CD4-positive, alpha-beta T cell (primary cell): ENCODE results near the gene ADGRG1. TPM values are rescaled to one million over a fixed set of nuclear protein-coding genes. Genes with fewer than 3 reads are reported as not detected.

Source experiments
- ATAC-seq: fragments of 200-7000 bp; cut with Tn5 transposase; one replicate; pipeline ENCODE4 v1.10.0; 2022; ENCODE audit warnings: mild to moderate bottlenecking; ENCODE audit not compliant: poor library complexity
- CTCF ChIA-PET: fragments of 350-600 bp; sonication (Branson Sonifier 250); formaldehyde crosslinking; loops from one replicate; lab custom pipeline; 2021; ENCODE audit warnings: antibody characterized with exemption, inconsistent platforms; lab: Charles Lee
- POLR2A ChIA-PET: fragments of 350-600 bp; sonication (Branson Sonifier 250); formaldehyde crosslinking; loops from one replicate; lab custom pipeline; 2021; ENCODE audit warnings: antibody characterized with exemption, inconsistent platforms; lab: Charles Lee
- DNase-seq, 14 experiments: peaks; one replicate each; pipeline ENCODE4 v3.0.0-alpha.2; 2013 to 2020; ENCODE audit warnings: mixed read lengths in 2 of 14
- H3K27ac ChIP-seq, 2 donors: one replicate each; pipeline versions ENCODE4 v1.5.1 to v1.7.0; 2013; ENCODE audit warnings: low read length in 2 of 2, low read depth in 1 of 2, mild to moderate bottlenecking in 1 of 2
- H3K27me3 ChIP-seq, 2 experiments: 1 replicate in 1 of 2; 2 replicates in 1 of 2; pipeline versions ENCODE4 v1.6.1 to v1.7.0; 2013; ENCODE audit warnings: low read length in 2 of 2, control low read depth in 1 of 2, mild to moderate bottlenecking in 1 of 2, moderate library complexity in 1 of 2; ENCODE audit not compliant: insufficient read depth in 2 of 2, control insufficient read depth in 1 of 2
- H3K36me3 ChIP-seq: one replicate; pipeline ENCODE4 v1.6.1; 2013; ENCODE audit warnings: low read length, control low read depth; ENCODE audit not compliant: insufficient read depth
- H3K4me1 ChIP-seq: one replicate; pipeline ENCODE4 v1.6.1; 2013; ENCODE audit warnings: low read length, control low read depth; ENCODE audit not compliant: insufficient read depth
- H3K4me3 ChIP-seq: one replicate; pipeline ENCODE4 v1.5.1; 2013; ENCODE audit warnings: mild to moderate bottlenecking, low read length, moderate library complexity
- H3K9me3 ChIP-seq, 2 experiments: 1 replicate in 1 of 2; 2 replicates in 1 of 2; pipeline versions ENCODE4 v1.6.1 to v1.7.0; 2013; ENCODE audit warnings: low read length in 2 of 2, mild to moderate bottlenecking in 2 of 2, control low read depth in 1 of 2, moderate library complexity in 1 of 2; ENCODE audit not compliant: control insufficient read depth in 1 of 2, insufficient read depth in 1 of 2
- H3K27ac Mint-ChIP-seq: one replicate; pipeline ENCODE4 v1.8.0; 2020; ENCODE audit warnings: mixed read lengths
- H3K27me3 Mint-ChIP-seq: one replicate; pipeline ENCODE4 v1.8.0; 2021; ENCODE audit warnings: mixed read lengths
- H3K36me3 Mint-ChIP-seq: one replicate; pipeline ENCODE4 v1.8.0; 2021; ENCODE audit warnings: low read depth, mixed read lengths
- H3K4me1 Mint-ChIP-seq: one replicate; pipeline ENCODE4 v1.8.0; 2021; ENCODE audit warnings: low read depth, mixed read lengths
- H3K4me3 Mint-ChIP-seq: one replicate; pipeline ENCODE4 v1.8.0; 2020; ENCODE audit warnings: mild to moderate bottlenecking, mixed read lengths
- H3K9me3 Mint-ChIP-seq: one replicate; pipeline ENCODE4 v1.8.0; 2020; ENCODE audit warnings: mixed read lengths
- CTCF ChIP-seq: fragments of 200-600 bp; IDR thresholded peaks from one replicate; pipeline ENCODE4 v1.8.0; 2022; ENCODE audit warnings: antibody characterized with exemption, mild to moderate bottlenecking
- intact Hi-C, 2 experiments: fragments of 100-400 bp; cut with DNase I in 1 of 2; cut with micrococcal nuclease in 1 of 2; formaldehyde crosslinking; loops; one replicate each; pipeline versions ENCODE4 v1.15.1 to v1.9.0; 2023 to 2025; cut with DNase I, micrococcal nuclease
- total RNA-seq, 174 experiments: library from RNA in 2 of 174; stranded (reverse) in 2 of 174; gene quantifications; one replicate each; pipeline ENCODE4 v1.2.3 and lab custom pipeline; 2021 to 2026

The ADGRG1 gene
- total RNA-seq, 2 experiments from 2014 or later = 1.8 to 2.3 TPM

GRCh38 chr16:57635266-57636097 is 7.1 kb downstream of the ADGRG1 start:
- CTCF ChIA-PET = no interaction called here
- H3K36me3 ChIP-seq = no peaks in the 10 kb centered on the region
- intact Hi-C loops = no loop called here
- H3K27me3 ChIP-seq = peaks cover 0 to 6% of the 10 kb centered on the region in 2 experiments
- Mint-ChIP-seq H3K27ac (no peak overlapping the region), H3K36me3 (no peaks in the 10 kb centered on the region), H3K4me1 (no peaks in the 10 kb centered on the region), H3K27me3 (peaks cover 11% of the 10 kb centered on the region), H3K4me3 (no peak overlapping the region), H3K9me3 (no peaks in the 10 kb centered on the region)
- H3K4me3 ChIP-seq = no peak overlapping the region
- no peak for TF ChIP-seq CTCF
- no peak overlapping the region for H3K27ac ChIP-seq
- POLR2A ChIA-PET = no interaction called here
- H3K4me1 ChIP-seq = no peaks in the 10 kb centered on the region
- no peaks in the 10 kb centered on the region for H3K9me3 ChIP-seq
- DNase-seq = no peak
- ATAC-seq = no peak

GRCh38 chr16:57636184-57636583 is 7.8 kb downstream of the ADGRG1 start:
- Histone ChIP-seq H3K4me1 (no peaks in the 10 kb centered on the region), H3K27ac (no peak overlapping the region), H3K4me3 (no peak overlapping the region), H3K9me3 (no peaks in the 10 kb centered on the region), H3K27me3 (peaks cover 0 to 6% of the 10 kb centered on the region in 2 experiments), H3K36me3 (no peaks in the 10 kb centered on the region)
- Mint-ChIP-seq H3K36me3 (no peaks in the 10 kb centered on the region), H3K4me1 (no peaks in the 10 kb centered on the region), H3K27ac (no peak overlapping the region), H3K4me3 (no peak overlapping the region), H3K27me3 (peaks cover 6% of the 10 kb centered on the region), H3K9me3 (no peaks in the 10 kb centered on the region)
- ChIA-PET CTCF (no interaction called here), POLR2A (no interaction called here)
- TF ChIP-seq CTCF = no peak
- no peak for ATAC-seq
- no peak for DNase-seq
- intact Hi-C loops = no loop called here

- H3K36me3 Mint-ChIP-seq = no peaks in the 10 kb centered on the region
- intact Hi-C loops = no loop called here
- Histone ChIP-seq H3K36me3 (no peaks in the 10 kb centered on the region), H3K27ac (no peak overlapping the region), H3K27me3 (peaks cover 0 to 6% of the 10 kb centered on the region in 2 experiments), H3K4me1 (no peaks in the 10 kb centered on the region), H3K4me3 (no peak overlapping the region), H3K9me3 (no peaks in the 10 kb centered on the region)
- no peaks in the 10 kb centered on the region for H3K9me3 Mint-ChIP-seq
- no peaks in the 10 kb centered on the region for H3K4me1 Mint-ChIP-seq
- H3K27me3 Mint-ChIP-seq = peaks cover 6% of the 10 kb centered on the region
- DNase-seq (no peak), ATAC-seq (no peak)
- ChIA-PET CTCF (no interaction called here), POLR2A (interaction anchor here (1.2 kb wide), 1 partner anchor 60 kb away, joined by 3 read pairs; no protein-coding TSS in a partner anchor)
- no peak overlapping the region for H3K27ac Mint-ChIP-seq
- no peak overlapping the region for H3K4me3 Mint-ChIP-seq
- TF ChIP-seq CTCF = no peak
Observed at GRCh38 chr16:57637020-57637419, 8.6 kb downstream of the ADGRG1 start.
